Measurements from ENCODE around the gene CSMD2.

The CSMD2 gene

DNA sequence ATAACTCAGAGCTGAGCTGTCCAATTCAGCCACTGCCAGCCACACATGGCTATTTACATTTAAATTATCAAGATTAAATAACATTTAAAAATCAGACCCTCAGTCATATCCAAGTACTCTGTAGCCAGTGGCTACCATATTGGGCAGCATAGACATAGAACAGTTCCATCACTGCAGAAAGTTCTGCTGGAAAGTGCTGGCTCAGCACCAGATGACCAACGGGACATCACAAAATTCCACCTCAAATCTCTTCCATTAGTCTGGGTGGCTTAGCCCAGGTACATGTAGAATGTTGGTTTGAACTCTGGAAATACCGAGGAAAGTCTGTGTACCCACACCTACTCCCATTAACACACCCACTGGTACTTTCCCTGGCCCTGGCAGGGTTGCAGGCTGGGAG, 563.3 kb downstream of the CSMD2 start:
- DNase-seq (ENCODE audit: low read depth), result no peak

DNA sequence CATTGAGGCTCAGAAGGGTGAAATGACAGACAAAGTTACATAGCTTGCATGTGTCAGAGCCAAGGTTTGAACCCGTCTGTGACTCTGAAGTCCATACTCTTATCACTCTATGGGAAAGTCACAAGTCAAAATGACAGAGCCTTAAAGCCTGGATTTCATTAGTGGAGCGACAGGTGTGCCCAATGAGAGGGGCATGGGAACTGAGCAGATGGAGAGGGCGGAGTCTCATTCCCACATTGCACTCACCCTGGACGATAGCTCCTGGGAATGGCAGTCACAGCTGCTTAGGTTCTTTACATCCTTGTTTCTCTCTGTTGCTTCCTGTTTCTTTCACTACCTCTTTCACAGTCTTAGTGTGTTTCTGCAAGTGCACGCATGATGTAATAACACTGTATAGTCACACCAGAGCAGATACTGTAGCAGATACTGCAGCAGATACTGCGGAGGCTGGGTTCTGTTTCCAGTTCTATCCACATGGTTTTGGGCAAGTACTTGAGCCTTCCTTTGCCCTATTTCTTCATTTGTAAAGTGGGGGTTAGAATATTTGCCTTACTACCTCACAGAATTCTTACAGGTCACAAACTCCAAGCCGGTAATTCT, 565.4 kb downstream of the CSMD2 start:
- no peak for DNase-seq (ENCODE audit: low read depth)

DNA sequence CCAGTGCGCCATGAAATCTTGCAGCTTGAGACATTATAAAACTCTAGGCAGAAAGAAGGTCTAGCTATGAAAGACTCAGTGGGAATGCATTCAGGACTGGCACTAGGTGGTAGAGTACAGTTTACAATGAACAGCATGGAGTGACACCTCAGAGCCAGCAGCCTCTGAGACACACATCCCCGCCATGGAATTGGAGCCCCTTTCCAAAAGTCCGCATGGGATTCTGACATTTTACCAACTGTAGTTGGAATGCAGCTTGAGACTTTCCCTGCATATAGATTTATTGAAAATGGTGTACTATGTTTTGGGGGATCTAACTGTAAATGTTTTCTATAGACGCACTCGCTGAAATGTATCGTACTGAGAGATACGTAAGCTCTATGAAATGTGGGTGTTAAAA, 576.3 kb downstream of the CSMD2 start:
- no peak for DNase-seq (ENCODE audit: low read depth)

DNA sequence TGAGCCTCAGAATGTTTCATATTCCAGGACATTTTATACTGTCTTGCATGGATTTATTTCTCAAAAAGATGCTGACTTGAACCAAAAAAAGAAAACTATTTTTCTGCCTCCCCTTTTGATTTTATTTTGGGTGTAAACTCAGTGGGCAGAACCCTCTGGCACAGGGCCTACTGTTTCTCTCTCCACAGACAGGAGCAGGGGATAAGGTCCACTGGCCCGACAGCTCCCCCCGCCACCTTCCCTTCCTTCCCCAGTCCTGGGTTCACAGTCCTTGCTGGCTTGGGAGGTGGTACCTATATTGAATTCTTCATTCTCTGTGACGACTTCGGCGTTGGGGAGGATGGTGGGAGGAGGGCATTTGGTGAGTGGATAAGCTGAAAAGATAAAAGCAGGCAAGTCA, 578.2 kb downstream of the CSMD2 start:
- DNase-seq (ENCODE audit: low read depth), result no peak

DNA sequence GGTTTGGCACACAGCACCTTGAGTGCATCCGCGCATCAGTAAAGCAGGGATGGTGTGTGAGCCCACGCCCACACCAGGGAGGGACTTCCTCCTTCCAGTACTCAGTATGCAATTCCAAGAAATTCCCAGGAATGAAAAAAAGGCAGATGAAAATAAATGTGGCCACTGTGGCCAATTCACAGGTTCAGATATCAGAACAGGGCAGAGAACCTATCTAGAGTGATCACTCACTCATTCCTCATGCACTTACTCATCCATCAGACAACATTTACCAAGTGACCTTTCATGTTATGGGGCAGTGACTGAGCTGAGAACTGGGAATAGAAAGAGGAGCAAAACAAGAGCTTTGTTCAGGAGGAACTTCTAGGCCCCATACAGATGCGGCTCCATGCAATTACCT, 578.9 kb downstream of the CSMD2 start:
- no peak for DNase-seq (ENCODE audit: low read depth)

DNA sequence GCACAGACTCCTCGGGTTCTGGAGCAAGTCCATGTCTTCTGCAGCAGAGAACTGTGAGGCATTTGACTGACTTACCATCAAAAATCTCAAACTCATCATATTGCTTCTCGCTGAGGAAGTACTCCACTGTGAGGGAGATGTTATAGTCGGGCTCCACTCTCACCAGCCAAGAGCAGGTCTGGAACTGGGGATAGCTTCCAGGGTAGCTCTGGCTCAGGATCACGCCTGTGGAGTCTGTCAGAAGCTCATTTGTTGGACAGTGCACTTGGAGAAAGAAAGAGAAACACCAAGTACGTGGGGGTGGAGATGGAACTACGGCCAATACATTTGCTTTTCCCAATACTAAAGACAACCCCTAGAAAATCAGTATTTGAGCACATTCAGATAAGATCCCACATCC, 581.5 kb downstream of the CSMD2 start:
- DNase-seq (ENCODE audit: low read depth), result no peak

DNA sequence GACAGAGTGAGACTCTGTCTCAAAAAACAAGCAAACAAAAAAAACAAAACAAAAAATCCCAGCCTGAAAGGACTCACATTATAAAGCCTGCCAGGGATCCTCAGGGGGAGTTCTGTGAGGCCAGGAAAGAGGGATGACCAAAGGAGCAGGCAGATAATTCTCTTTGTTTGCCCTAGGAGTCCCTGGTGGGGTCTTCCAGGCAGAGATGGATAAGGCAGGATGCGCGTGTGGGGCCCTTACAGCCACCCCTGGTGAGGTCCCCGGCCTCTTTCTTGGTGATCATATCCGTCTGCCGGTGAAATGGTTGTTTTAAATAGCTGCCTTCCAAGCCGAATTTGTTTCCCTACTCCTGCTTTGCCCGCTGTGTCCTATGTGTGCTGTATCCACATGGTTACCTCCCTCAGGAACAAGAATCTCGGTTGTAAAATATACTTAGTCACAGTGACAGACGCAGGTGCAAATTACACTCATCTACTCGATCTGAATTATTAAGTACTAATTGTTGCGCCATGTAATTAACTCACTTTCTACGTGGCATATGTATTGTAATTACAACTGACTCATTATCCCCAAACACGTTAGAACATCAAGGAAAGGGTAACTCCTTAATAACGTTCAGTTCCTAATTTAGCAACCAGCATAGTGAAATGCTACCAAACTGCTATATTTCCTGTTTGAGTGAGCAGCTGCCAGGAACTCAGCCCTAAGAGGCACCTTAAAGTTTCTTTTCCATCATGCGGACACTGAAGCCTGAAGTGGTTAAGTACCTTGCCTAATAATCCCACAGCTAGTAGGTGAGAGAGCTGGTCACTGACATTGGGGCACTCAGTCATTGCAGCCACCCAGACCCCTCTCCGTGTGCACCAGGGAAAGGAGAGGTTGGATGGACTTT, 586.2 kb downstream of the CSMD2 start:
- no peak for DNase-seq (ENCODE audit: low read depth)

DNA sequence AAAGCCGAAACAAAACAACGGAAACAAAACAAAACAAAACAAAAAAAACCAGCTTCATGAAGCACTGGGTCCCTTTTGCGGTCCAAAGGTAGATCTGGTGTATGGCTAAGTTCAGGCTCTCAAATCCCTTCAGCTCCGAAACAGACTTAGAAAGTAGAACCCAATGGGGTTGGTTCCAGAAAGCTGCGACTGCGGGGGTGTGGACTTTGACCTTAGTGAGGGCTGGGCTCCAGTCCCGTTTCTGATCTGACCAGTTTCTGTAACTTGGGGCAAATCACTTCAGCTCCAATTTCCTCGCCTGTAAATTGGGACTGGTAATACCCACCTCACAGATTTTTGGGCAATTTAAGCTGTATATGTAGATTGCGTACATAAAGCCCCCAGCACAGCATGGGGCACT, 587.4 kb downstream of the CSMD2 start:
- DNase-seq (ENCODE audit: low read depth), result no peak

DNA sequence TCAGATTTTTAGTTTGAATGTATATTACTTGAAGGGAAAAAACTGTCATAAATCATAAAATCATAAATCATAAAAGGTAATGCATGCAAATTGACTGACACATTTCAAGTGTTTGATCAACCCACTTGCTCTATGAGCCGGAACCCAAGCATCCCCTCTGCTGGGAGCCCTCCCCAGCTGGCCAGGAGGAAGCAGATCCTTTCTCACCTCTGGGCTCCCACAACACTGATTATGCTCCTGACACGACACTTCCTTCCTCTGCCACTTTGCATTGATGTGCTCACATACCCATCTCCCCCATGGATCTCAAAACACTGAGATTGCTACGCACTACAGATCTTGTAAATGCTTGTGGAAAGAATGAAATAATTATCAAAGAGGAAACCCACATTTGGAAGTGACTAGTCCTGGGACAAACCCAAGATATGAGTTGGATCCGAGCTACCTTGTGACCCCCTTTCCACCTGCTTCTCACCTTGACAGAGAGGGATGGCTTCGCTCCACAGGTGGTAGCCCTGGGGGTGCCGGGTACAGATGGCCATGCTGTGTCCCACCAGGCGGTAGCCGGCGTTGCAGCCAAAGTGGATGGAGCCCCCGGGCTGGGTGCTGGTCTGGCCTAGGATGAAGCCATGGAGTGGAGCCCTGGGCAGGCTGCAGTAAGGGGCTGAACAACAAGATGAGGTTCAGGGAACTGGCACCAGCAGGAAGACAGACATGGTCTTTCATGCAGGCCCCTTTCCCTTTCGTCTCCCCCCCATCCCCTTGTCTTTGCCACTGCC, 588.0 kb downstream of the CSMD2 start:
- no peak for DNase-seq (ENCODE audit: low read depth)

DNA sequence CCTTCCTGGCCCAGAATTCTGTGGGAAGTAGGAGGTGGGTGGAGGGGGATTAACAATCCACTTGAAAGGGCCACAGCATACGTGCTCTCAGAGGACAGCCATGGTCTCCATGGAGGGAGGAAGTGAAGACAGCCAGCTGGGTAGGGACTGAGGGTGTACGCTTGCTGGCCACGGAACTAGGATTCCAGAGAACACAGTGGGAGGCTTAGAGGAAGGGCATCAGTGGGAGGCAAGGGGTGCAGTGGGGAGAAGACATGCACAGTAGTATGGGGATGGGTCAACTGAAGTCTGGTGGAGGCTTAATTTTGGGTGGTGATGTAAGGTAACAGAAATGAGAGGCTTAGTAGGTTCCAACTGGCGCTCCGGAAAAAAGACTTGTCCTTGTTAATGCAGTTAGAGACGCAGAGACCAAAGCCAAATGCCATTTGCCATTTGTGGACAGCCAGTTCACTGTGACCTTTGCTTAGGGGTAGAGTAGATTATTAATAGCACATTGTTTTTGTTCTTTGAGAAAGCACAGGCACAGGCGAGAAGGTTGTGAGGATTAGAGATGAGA, 589.6 kb downstream of the CSMD2 start:
- DNase-seq (ENCODE audit: low read depth), result no peak

DNA sequence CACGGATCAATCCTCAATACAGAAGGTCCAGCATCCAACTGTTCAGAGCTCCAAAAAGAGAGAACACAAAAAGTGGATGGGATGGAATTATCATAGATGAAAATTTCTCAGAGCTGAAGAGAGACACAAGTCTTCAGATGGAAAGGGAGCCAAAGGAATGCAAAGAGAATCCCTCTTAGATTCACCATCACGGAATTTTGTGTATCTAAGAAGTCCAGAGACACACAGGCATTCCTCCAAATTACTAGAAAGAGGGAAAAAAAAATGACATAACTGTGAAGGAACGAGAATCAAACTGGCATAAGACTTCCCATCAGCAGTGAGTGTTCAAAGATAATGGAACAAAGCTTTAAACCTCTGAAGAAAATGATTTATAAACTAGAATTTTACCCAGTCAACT, 591.4 kb downstream of the CSMD2 start:
- DNase-seq (ENCODE audit: low read depth), result no peak

DNA sequence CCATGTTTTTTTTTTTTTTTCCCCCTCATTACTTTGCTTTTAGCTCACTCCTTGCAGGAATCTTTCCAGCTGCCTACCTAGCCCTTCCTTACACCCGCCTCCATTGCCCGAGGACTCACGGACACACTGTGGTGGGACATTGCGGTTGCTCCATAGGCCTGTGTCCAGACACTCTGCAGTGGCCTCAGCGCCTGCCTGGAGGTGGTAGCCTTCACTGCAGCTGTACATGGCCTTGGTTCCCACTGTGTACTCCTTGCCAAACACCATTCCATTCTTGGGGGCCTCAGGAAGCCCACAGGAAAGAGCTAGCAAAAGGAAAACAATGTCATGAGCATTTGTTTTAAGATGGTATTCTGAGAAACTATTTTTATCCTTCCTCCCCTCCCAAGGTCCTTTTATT, 592.6 kb downstream of the CSMD2 start:
- DNase-seq (ENCODE audit: low read depth), result no peak

DNA sequence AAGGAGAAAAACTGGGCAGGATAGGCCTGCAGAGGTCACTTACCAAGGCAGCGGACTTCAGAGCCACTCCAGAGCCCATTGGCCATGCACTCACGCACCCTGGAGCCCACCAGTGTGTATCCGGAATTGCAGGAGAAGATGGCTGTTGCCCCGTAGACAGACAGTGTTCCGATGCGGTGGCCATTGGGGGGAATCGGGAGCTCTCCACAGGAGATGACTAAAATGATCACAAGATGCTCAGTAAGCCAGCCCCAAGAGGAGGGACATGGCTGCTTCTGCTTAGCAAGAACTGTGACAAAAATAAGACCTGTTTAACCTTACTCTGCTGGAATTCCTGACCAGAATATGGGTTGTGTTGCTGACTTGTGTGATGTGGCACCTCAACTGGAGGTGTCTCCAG, 595.7 kb downstream of the CSMD2 start:
- no peak for DNase-seq (ENCODE audit: low read depth)

DNA sequence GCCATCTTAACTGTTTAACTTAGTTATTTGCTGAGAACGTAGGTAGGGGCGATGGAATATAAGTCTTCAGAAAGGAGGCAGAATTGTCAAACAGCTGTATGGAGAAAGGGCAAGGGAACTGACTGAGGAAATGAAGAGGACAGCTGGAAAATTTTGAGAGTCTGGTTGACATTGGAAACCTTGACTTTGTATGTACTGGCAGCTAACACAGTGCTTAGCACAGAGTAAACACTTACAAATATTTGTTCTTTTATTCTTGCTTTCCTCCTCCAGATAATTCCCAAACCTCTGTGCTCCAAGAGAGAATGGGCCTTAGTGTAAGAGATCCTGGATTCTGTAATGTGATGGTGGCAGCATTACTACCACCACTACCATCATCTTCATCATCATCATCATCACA, 601.3 kb downstream of the CSMD2 start:
- DNase-seq (ENCODE audit: low read depth), result no peak

DNA sequence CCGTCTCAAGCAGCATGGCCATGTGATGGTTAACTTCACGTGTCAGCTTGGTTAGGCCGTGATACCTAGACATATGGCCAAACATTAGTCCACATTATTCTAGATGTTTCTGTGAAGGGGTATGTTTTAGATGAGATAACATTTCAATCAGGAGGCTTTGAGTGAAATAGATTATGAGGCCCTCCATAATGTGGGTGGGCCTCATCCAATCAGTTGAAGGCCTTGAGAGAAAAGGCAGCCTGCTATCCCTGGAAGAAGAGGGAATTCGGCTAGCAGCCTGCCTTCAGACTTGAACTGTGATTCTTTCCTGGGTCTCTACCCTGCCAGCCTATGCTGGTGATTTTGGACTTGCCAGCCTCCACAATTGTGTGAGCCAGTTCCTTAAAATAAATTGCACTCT, 602.5 kb downstream of the CSMD2 start:
- no peak for DNase-seq (ENCODE audit: low read depth)

DNA sequence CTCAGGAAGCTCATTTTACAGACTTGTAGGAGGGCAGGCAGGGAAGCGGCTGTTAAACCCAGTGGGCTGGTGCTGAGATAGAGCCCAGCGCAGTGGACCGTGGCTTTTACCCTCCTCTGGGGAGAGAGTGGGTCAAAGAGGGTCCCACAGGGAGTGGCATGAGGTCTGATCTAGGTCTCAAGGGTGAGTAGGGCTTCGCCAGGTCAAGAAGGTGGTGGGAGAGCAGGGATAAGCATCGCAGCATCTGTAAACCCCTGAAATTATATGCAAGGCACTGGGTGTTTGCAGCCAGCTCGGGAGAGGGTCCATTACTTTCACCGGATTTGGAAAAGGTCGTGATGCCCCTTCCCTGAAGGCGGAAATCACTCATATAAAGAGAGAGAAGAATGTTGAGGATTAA, 603.5 kb downstream of the CSMD2 start:
- no peak for DNase-seq (ENCODE audit: low read depth)

DNA sequence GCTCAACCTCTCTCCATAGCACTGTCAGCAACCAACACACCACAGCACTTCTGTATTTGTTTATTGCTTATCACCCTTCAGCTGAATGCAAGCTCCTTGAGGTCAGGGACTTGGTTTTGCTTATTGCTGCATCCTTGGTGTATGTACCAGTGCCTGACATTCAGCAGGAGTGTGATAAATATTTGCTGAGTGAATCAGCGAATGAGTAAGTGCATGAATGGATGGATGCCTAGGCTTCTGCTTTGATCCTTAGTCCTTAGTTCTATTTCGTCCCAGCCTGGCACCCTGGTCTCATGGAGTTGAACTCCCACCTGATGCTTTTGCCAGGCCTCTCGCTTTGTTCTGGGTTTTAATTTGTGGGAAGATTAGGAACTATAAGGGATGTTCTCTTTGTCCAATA, 604.4 kb downstream of the CSMD2 start:
- no peak for DNase-seq (ENCODE audit: low read depth)

DNA sequence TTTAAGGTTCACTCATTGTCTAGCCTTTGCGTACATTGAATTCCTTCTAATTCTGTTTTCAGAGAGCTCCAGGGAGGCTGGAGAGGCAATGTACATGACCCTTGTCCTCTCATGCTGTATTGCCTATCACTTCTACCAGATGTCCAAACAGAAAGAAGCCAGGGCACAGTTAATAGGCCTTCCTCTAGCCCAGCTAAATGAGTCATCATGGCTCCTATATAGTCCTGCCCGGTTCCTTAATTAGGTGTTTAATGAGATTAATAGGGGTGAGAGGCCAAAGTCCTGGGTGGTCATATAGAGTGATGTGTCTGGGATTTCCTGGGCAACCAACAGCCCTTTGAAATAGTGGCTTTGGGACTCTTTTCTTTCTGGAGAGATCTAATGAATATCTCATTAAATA, 616.3 kb downstream of the CSMD2 start:
- no peak for DNase-seq (ENCODE audit: low read depth)

DNA sequence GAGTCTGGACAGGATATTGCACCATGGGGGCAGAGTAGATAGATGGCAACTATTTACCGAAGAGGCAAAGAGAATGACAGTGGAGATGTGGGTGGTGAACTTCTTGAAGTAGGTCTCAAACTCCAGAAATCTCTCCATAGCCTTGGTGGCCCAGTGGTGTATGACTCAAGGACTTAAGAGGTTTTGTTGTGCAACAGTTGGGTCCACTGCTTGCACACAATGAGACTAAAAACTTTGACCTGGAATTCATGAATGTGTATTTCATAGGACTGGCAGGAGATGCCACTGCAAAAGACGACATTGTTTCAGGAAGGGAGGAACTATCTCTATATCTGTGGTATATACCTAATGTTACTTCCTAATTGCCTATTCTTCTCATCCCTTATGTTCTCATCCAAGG, 616.7 kb downstream of the CSMD2 start:
- DNase-seq (ENCODE audit: low read depth), result no peak

DNA sequence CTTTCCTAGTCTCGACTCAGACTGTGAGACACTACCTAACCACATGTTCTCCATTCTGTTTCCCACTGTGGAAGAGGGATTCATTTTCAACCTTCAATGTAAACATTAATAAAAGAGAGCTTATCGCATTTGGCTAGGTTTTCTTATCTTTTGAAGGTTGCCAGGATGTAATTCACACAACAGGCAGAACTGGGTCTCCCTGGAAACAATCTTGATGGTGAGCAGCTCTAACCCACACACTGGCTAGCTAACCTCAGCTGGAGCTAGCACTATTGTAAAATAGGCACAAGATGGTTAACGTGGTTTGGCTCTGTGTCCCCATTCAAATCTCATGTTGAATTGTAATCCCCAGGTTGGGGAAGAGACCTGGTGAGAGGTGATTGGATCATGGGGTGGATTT, 617.5 kb downstream of the CSMD2 start:
- DNase-seq (ENCODE audit: low read depth), result no peak

DNA sequence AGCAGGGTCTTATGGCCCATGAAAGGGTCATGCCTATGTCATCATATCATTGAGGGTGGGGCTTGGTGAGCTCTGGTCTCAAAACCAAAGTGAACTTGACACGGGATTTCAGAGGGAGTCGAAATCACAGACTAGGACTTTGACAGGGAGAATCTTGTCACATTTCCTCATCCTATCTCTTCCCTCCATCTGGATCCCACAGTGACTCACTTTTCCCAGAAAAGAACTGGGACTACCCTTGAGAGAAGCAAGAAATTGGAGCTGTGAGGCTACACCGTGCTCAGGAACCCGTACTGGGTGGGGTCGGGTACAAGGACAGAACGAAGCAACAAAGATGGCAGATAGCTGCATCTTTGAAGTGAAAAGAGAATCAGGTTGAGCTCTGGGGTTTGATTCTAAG, 623.1 kb downstream of the CSMD2 start:
- DNase-seq (ENCODE audit: low read depth), result no peak

DNA sequence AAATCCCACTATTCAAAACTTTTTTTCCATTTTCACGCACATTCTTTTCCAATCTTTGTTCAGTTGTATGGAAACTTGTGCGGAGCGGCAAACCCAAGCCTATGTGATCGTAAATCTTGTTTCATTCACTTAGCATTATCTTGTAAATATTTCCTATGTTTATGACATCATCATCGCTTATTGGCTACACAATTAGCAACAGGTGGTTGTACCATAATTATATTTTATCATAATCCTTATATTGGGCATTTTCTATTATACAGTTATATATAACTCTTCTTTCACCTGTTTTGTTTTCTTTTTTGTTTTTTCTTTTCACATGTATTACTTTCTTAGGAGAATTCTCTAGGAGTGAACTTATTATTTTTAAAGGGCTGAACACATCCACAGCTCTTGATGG, 627.1 kb downstream of the CSMD2 start:
- no peak for DNase-seq (ENCODE audit: low read depth)

DNA sequence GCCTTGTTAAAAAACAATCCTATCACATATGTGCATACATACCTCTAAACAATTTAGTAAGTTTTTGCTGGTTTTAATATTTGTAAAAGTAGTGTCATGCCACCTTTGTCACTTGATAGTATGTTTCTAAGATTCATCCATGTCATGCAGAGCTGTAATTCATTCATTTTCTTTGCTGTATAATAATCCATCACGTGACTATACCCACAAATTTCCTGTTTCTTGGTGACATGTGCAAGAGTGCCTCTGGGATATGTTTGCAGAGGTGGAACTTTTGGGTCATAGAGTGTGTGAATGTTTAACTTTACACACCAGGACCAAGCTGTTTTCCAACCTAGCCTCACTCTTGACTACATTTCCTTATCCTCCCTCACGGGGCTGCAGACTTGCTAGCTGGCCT, 629.7 kb downstream of the CSMD2 start:
- DNase-seq (ENCODE audit: low read depth), result no peak
